Measurements from ENCODE around the gene OMG.
"Not testable (repeated sequence)": the region's sequence is repeated elsewhere in the genome, so short reads cannot be mapped to it uniquely, and the experiment has no call there.

OMG gene

GRCh38 chr17:31308372-31309334, 11.6 kb upstream of the OMG start:
- no peak for DNase-seq (ENCODE audit: low read depth in 2 of 2)

- no peak for DNase-seq (ENCODE audit: low read depth in 2 of 2)
Observed at GRCh38 chr17:31307640-31308039, 10.6 kb upstream of the OMG start.

GRCh38 chr17:31299624-31300023, 2.6 kb upstream of the OMG start:
- no peak for DNase-seq (ENCODE audit: low read depth in 2 of 2)

GRCh38 chr17:31296142-31296541, 897 bp downstream of the OMG start:
- no peak for DNase-seq (ENCODE audit: low read depth in 2 of 2)

GRCh38 chr17:31295489-31295871, 1.6 kb downstream of the OMG start:
- no peak for DNase-seq (ENCODE audit: low read depth in 2 of 2)

- DNase-seq (ENCODE audit: low read depth in 2 of 2), result no peak
Observed at GRCh38 chr17:31294820-31295488, 2.1 kb downstream of the OMG start.

- DNase-seq (ENCODE audit: low read depth in 2 of 2), result no peak
Observed at GRCh38 chr17:31294231-31294630, 2.8 kb downstream of the OMG start.

GRCh38 chr17:31293581-31293980, 3.5 kb downstream of the OMG start:
- DNase-seq (ENCODE audit: low read depth in 2 of 2), result no peak

GRCh38 chr17:31291820-31292219, 5.2 kb downstream of the OMG start:
- DNase-seq (ENCODE audit: low read depth in 2 of 2), result no peak

- no peak for DNase-seq (ENCODE audit: low read depth in 2 of 2)
Observed at GRCh38 chr17:31289790-31290189, 7.2 kb downstream of the OMG start.

GRCh38 chr17:31287932-31288331, 9.1 kb downstream of the OMG start:
- DNase-seq (ENCODE audit: low read depth in 2 of 2), result not testable (repeated sequence)

- DNase-seq (ENCODE audit: low read depth in 2 of 2), result no peak
Observed at GRCh38 chr17:31286587-31286986, 10.5 kb downstream of the OMG start.

- DNase-seq (ENCODE audit: low read depth in 2 of 2), result no peak
Observed at GRCh38 chr17:31283841-31284240, 13.2 kb downstream of the OMG start.

- DNase-seq (ENCODE audit: low read depth in 2 of 2), result no peak
Observed at GRCh38 chr17:31281061-31281460, 16.0 kb downstream of the OMG start.

- no peak for DNase-seq (ENCODE audit: low read depth in 2 of 2)
Observed at GRCh38 chr17:31279401-31279800, 17.6 kb downstream of the OMG start.

- no peak for DNase-seq (ENCODE audit: low read depth in 2 of 2)
Observed at GRCh38 chr17:31275116-31275515, 21.9 kb downstream of the OMG start.

- DNase-seq (ENCODE audit: low read depth in 2 of 2), result no peak
Observed at GRCh38 chr17:31274252-31274651, 22.8 kb downstream of the OMG start.

- no peak for DNase-seq (ENCODE audit: low read depth in 2 of 2)
Observed at GRCh38 chr17:31273516-31273915, 23.5 kb downstream of the OMG start.

- DNase-seq (ENCODE audit: low read depth in 2 of 2), result no peak
Observed at GRCh38 chr17:31272803-31273202, 24.2 kb downstream of the OMG start.

- DNase-seq (ENCODE audit: low read depth in 2 of 2), result no peak
Observed at GRCh38 chr17:31272236-31272635, 24.8 kb downstream of the OMG start.

- no peak for DNase-seq (ENCODE audit: low read depth in 2 of 2)
Observed at GRCh38 chr17:31269578-31269983, 27.5 kb downstream of the OMG start.

- DNase-seq (ENCODE audit: low read depth in 2 of 2), result no peak
Observed at GRCh38 chr17:31269036-31269577, 27.9 kb downstream of the OMG start.

GRCh38 chr17:31266042-31266441, 31.0 kb downstream of the OMG start:
- no peak for DNase-seq (ENCODE audit: low read depth in 2 of 2)

All from stimulated activated CD8-positive, alpha-beta memory T cell treated with anti-CD3 and anti-CD28 coated beads, Interleukin-2, amount 100 ng/mL, for 48 hours (primary cell).